Raji (cell line): Measurements from ENCODE around the gene C9orf85.

Source experiments
- POLR2A ChIP-seq: IDR thresholded peaks from 2 replicates; pipeline ENCODE4 v1.6.1; 2011; ENCODE audit warnings: low read depth, low read length, control low read depth; ENCODE audit not compliant: insufficient read depth

Gene C9orf85

GRCh38 chr9:71896761-71897160 lies 14.7 kb upstream of the C9orf85 start:
- TF ChIP-seq POLR2A = no peak

- TF ChIP-seq POLR2A = no peak
Observed at GRCh38 chr9:71897577-71897976, 13.9 kb upstream of the C9orf85 start.

GRCh38 chr9:71901695-71902597 lies 9.5 kb upstream of the C9orf85 start:
- TF ChIP-seq POLR2A = no peak

GRCh38 chr9:71904076-71904475 lies 7.4 kb upstream of the C9orf85 start:
- TF ChIP-seq POLR2A = no peak

GRCh38 chr9:71908825-71909224 lies 2.6 kb upstream of the C9orf85 start:
- TF ChIP-seq POLR2A = no peak

GRCh38 chr9:71909887-71910649 lies 1.4 kb upstream of the C9orf85 start:
- no peak for TF ChIP-seq POLR2A

- no peak for TF ChIP-seq POLR2A
Observed at GRCh38 chr9:71910650-71911060, 784 bp upstream of the C9orf85 start.

GRCh38 chr9:71911908-71912335 lies 483 bp downstream of the C9orf85 start:
- TF ChIP-seq POLR2A = no peak

GRCh38 chr9:71915495-71915894 lies 4.1 kb downstream of the C9orf85 start:
- TF ChIP-seq POLR2A = no peak

GRCh38 chr9:71916834-71917534 lies 5.5 kb downstream of the C9orf85 start:
- no peak for TF ChIP-seq POLR2A

- no peak for TF ChIP-seq POLR2A
Observed at GRCh38 chr9:71918419-71918818, 7.0 kb downstream of the C9orf85 start.

GRCh38 chr9:71920456-71921189 lies 9.2 kb downstream of the C9orf85 start:
- no peak for TF ChIP-seq POLR2A

GRCh38 chr9:71921190-71921814 lies 9.9 kb downstream of the C9orf85 start:
- no peak for TF ChIP-seq POLR2A

- no peak for TF ChIP-seq POLR2A
Observed at GRCh38 chr9:71924576-71924975, 13.1 kb downstream of the C9orf85 start.

GRCh38 chr9:71925834-71926233 lies 14.4 kb downstream of the C9orf85 start:
- no peak for TF ChIP-seq POLR2A

- no peak for TF ChIP-seq POLR2A
Observed at GRCh38 chr9:71928376-71928775, 16.9 kb downstream of the C9orf85 start.
